GM19099 (cell line): Measurements from ENCODE around the gene NDUFS8.

ENCODE experiments used
- POLR2A ChIP-seq: IDR thresholded peaks from 3 replicates; pipeline ENCODE4 v1.6.1; 2011; ENCODE audit warnings: low read depth; ENCODE audit not compliant: insufficient read length; ENCODE audit errors: extremely low read depth

NDUFS8 gene

GRCh38 chr11:68006606-68007166, 23.8 kb upstream of the NDUFS8 start:
- TF ChIP-seq POLR2A: no peak

- no peak for TF ChIP-seq POLR2A
Observed at GRCh38 chr11:68007498-68008380, 22.7 kb upstream of the NDUFS8 start.

- no peak for TF ChIP-seq POLR2A
Observed at GRCh38 chr11:68008381-68009337, 21.8 kb upstream of the NDUFS8 start.

GRCh38 chr11:68009391-68010089, 20.9 kb upstream of the NDUFS8 start:
- no peak for TF ChIP-seq POLR2A

GRCh38 chr11:68010090-68011041, 20.1 kb upstream of the NDUFS8 start, which contains the start of gene ALDH3B1:
Gene ALDH3B1, plus strand, starts transcription at chr11:68010327. Its CDS starts 4,971 bp downstream, at chr11:68015298.
- no peak for TF ChIP-seq POLR2A

GRCh38 chr11:68011051-68011943, 19.2 kb upstream of the NDUFS8 start:
- no peak for TF ChIP-seq POLR2A

- TF ChIP-seq POLR2A: no peak
Observed at GRCh38 chr11:68012044-68012842, 18.2 kb upstream of the NDUFS8 start.

- TF ChIP-seq POLR2A: no peak
Observed at GRCh38 chr11:68012843-68013610, 17.5 kb upstream of the NDUFS8 start.

- no peak for TF ChIP-seq POLR2A
Observed at GRCh38 chr11:68013611-68014156, 16.8 kb upstream of the NDUFS8 start.

- TF ChIP-seq POLR2A: no peak
Observed at GRCh38 chr11:68014157-68014946, 16.1 kb upstream of the NDUFS8 start.
